Activated naive CD4-positive, alpha-beta T cell treated with anti-CD3 and anti-CD28 coated beads, Interleukin-2, amount 50 U/mL, for 72 hours (primary cell): Measurements from ENCODE around the gene FTO. TPM values are rescaled to one million over a fixed set of nuclear protein-coding genes. Genes with fewer than 3 reads are reported as not detected.
"Not testable (repeated sequence)": the region's sequence is repeated elsewhere in the genome, so short reads cannot be mapped to it uniquely, and the experiment has no call there.

ENCODE experiments used
- ATAC-seq, 2 donors: fragments of 150-1000 bp; cut with Tn5 transposase; 2 replicates each; pipeline ENCODE4 v1.10.0; 2021; ENCODE audit warnings: mild to moderate bottlenecking in 2 of 2, moderate library complexity in 2 of 2
- DNase-seq, 2 donors: peaks; one replicate each; pipeline ENCODE4 v3.0.0; 2021 to 2022; ENCODE audit warnings: low spot score in 2 of 2
- H3K27ac Mint-ChIP-seq, 2 donors: one replicate each; pipeline ENCODE4 v1.8.0; 2022; ENCODE audit warnings: mild to moderate bottlenecking in 2 of 2, mixed read lengths in 2 of 2
- H3K36me3 Mint-ChIP-seq, 2 donors: one replicate each; pipeline ENCODE4 v1.8.0; 2022; ENCODE audit warnings: mixed read lengths in 2 of 2
- H3K9me3 Mint-ChIP-seq, 2 donors: one replicate each; pipeline ENCODE4 v1.8.0; 2022; ENCODE audit warnings: mixed read lengths in 2 of 2
- total RNA-seq, 2 donors: library from RNA; stranded (reverse); gene quantifications; one replicate each; pipeline ENCODE4 v1.2.3, GENCODE V29; 2022

FTO gene
- total RNA-seq, 2 donors from 2014 or later = 57.5 to 63.1 TPM

GRCh38 chr16:53821487-53821886 lies 117.5 kb downstream of the FTO start:
- H3K9me3 Mint-ChIP-seq = peaks cover 0 to 5% of the 10 kb centered on the region in 2 donors
- no peak overlapping the region for H3K27ac Mint-ChIP-seq
- no peak for DNase-seq
- ATAC-seq = peak; percentile 70 to 79
- H3K36me3 Mint-ChIP-seq = peaks cover 0 to 6% of the 10 kb centered on the region in 2 donors

GRCh38 chr16:53821957-53822625 lies 118.1 kb downstream of the FTO start:
- DNase-seq (no peak), ATAC-seq (no peak)
- Mint-ChIP-seq H3K36me3 (no peaks in the 10 kb centered on the region), H3K9me3 (no peaks in the 10 kb centered on the region), H3K27ac (no peak overlapping the region)

DNA sequence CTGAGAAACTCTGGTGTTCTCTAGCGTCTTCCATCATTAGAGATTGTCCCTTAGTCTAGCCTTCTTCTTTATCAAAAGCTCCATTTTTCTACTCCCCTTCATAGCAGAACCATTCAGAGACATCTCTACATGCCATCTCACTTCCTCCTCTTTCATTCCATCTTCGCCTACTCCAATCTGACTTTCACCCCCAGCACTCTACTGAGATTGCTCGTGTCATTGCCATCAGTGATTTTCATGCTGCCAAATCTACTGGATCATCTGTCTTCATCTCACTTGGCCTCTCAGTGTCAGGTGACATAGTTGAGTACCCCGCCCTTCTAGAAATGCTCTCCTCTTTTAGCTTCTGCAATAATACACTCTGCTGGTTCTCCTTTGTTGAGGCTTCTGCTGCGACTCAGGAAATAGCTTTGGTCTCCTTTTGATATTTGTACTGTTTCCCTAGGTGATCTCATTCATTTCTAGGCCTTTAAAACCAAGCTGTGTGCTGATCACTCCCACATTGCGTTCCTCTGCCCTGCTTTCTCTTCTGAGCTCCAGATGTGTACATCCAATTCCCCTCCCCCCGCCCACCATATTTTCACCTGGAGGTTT lies 119.1 kb downstream of the FTO start:
- peak; percentile 68 to 89 for ATAC-seq
- peak in 1 of 2 donors; percentile 17 for DNase-seq
- H3K9me3 Mint-ChIP-seq = no peaks in the 10 kb centered on the region
- no peaks in the 10 kb centered on the region for H3K36me3 Mint-ChIP-seq
- H3K27ac Mint-ChIP-seq = no peak overlapping the region

DNA sequence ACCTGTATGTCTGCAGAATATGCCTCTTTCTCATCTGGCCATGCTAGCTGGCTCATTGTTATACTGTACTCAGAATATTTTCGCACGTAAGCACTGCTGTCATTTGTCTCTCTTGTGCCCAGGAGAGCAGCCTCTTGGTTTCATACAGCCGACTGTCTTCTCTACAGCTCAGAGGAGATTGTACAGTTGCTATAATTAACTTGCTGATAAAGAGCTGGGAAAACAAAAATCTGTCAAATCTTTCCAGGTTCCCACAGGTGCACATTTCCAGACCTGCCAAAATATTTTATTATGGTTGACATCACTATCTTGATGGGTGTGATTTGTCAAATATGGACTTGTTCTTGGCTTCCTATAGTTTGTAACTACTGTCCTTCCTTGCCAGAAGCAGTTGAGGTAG lies 122.7 kb downstream of the FTO start:
- no peak for DNase-seq
- H3K27ac Mint-ChIP-seq = no peak overlapping the region
- no peaks in the 10 kb centered on the region for H3K9me3 Mint-ChIP-seq
- no peak for ATAC-seq
- peaks cover 11% of the 10 kb centered on the region in 2 donors for H3K36me3 Mint-ChIP-seq

- no peak overlapping the region for H3K27ac Mint-ChIP-seq
- no peak for ATAC-seq
- H3K9me3 Mint-ChIP-seq = no peaks in the 10 kb centered on the region
- H3K36me3 Mint-ChIP-seq = peaks cover 11 to 15% of the 10 kb centered on the region in 2 donors
- DNase-seq = no peak
Observed at GRCh38 chr16:53827741-53828140, 123.8 kb downstream of the FTO start.

DNA sequence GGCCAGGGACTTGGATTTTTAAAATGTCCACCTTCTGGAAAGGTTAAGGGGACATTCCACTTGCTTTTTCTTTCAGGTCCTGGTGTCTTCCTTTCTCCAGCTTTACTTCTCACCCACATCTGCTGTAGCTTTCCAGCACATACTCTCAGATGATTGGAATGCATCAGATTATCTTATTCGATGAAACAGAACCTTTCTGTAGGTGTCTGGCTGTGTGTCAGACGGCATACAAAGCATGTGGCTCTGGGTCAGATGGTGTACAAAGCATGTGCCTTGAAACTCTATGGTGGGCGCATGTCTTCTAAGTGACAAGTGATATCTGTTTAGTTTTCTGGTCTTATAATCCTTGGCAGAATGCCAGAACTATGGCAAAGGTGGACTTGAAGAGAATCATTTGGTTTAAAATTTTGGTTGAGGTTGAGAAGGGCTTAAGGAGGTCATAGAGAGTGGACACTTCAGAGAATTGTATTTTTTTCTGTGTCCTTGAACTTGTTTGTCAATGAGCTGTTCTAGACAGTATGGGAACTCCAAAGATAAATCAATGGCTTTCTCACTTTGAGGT lies 125.3 kb downstream of the FTO start:
- ATAC-seq = no peak
- H3K27ac Mint-ChIP-seq = peak overlapping the region in 1 of 2 donors; percentile 40
- peaks cover 20% of the 10 kb centered on the region in 2 donors for H3K36me3 Mint-ChIP-seq
- no peaks in the 10 kb centered on the region for H3K9me3 Mint-ChIP-seq
- DNase-seq = no peak

- no peak overlapping the region for H3K27ac Mint-ChIP-seq
- no peak for DNase-seq
- no peaks in the 10 kb centered on the region for H3K9me3 Mint-ChIP-seq
- H3K36me3 Mint-ChIP-seq = peaks cover 20% of the 10 kb centered on the region in 2 donors
- no peak for ATAC-seq
Observed at GRCh38 chr16:53832896-53833544, 129.1 kb downstream of the FTO start.

DNA sequence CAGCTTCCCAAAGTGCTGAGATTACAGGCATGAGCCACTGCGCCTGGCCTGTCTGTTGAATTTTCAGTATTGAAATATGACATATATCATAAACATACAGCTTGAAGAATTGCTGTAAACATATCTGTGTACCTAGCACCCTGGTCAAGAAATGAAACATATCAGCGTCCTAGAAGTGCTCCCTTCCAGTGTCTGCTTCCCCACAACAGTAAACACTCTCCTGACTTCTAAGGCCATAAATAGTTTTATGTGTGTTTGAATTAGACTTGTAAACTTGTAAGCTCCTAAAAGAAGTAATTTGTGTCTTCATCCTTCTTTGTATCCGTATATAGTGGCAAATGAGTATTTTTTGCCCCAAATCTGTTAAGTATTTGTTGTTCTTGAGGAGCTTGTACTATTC lies 132.2 kb downstream of the FTO start:
- Mint-ChIP-seq H3K9me3 (no peaks in the 10 kb centered on the region), H3K27ac (no peak overlapping the region), H3K36me3 (peaks cover 9 to 13% of the 10 kb centered on the region in 2 donors)
- no peak for ATAC-seq
- no peak for DNase-seq

DNA sequence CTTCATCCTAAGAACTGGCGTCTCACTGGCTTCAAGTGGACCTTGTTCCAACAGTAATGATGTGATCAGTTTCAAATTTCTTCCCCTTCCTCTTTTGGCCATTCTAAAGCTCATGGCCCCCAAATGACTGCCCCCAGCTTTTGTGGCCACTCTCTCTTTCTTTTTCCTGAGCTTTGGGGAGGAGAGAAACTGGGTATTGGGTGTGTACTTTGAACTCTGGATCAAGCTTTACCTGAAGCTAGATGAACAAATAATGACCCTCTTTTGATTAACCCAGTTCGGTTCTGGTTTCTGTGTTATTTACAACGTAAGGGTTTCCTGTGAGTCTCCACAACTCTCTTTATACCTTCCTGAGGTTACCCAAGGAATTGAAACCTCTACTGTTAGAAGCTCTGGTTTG lies 132.7 kb downstream of the FTO start:
- H3K27ac Mint-ChIP-seq = no peak overlapping the region
- DNase-seq (no peak), ATAC-seq (no peak)
- peaks cover 9% of the 10 kb centered on the region in 2 donors for H3K36me3 Mint-ChIP-seq
- H3K9me3 Mint-ChIP-seq = no peaks in the 10 kb centered on the region

GRCh38 chr16:53837426-53837825 lies 133.5 kb downstream of the FTO start:
- peaks cover 6 to 9% of the 10 kb centered on the region in 2 donors for H3K36me3 Mint-ChIP-seq
- ATAC-seq (no peak), DNase-seq (no peak)
- no peak overlapping the region for H3K27ac Mint-ChIP-seq
- H3K9me3 Mint-ChIP-seq = no peaks in the 10 kb centered on the region

- Mint-ChIP-seq H3K36me3 (no peaks in the 10 kb centered on the region), H3K9me3 (no peaks in the 10 kb centered on the region), H3K27ac (no peak overlapping the region)
- ATAC-seq = no peak
- DNase-seq = no peak
Observed at GRCh38 chr16:53839150-53839549, 135.2 kb downstream of the FTO start.

DNA sequence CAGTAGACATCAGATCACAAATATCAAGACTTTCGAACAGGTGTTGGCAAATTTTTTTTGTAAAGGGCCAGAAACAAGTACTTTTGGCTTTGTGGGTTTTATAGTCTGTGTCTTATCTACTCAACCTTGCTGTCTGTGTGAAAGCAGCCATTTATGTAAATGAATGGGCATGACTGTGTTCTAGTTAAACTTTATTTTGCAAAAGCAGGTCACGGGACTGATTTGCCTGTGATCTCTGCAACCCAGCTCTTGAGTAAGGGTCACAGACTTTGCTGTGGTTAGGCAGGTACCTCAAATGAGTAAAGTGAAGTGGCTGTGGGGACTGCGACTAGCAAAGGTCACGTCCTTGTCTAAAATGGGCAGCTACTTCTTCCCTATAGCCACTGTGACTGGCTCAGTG lies 136.5 kb downstream of the FTO start:
- no peaks in the 10 kb centered on the region for H3K9me3 Mint-ChIP-seq
- H3K36me3 Mint-ChIP-seq = peaks cover 6 to 7% of the 10 kb centered on the region in 2 donors
- ATAC-seq = peak in 1 of 2 donors; percentile 55
- DNase-seq = no peak
- H3K27ac Mint-ChIP-seq = no peak overlapping the region

- Mint-ChIP-seq H3K36me3 (peaks cover 6 to 7% of the 10 kb centered on the region in 2 donors), H3K9me3 (no peaks in the 10 kb centered on the region), H3K27ac (no peak overlapping the region)
- DNase-seq (no peak), ATAC-seq (no peak)
Observed at GRCh38 chr16:53841884-53842283, 137.9 kb downstream of the FTO start.

- no peak for DNase-seq
- H3K27ac Mint-ChIP-seq = no peak overlapping the region
- H3K36me3 Mint-ChIP-seq = peaks cover 6 to 7% of the 10 kb centered on the region in 2 donors
- no peaks in the 10 kb centered on the region for H3K9me3 Mint-ChIP-seq
- peak in 1 of 2 donors; percentile 56 for ATAC-seq
Observed at GRCh38 chr16:53843084-53843483, 139.1 kb downstream of the FTO start.

DNA sequence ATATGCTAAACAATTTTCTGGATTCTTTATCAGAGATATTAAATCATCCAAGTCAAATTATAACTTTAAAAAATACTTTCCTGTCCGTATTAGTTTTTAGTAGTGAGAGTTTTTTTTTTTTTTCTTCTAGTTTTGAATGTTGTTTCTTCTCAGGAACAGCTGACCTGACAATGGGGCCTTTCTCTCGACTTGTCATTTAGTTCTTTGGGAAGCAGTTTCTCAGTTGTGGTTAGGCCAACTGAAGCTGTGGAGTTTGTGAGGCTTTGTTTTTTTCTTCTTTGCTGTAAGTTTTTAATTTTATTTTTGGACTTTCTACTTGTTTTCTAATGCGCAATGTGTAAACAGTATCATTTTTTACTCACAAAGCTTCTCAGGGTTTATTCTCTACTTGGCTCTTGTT lies 140.8 kb downstream of the FTO start:
- ATAC-seq = no peak
- no peaks in the 10 kb centered on the region for H3K9me3 Mint-ChIP-seq
- DNase-seq = no peak
- H3K36me3 Mint-ChIP-seq = peaks cover 6 to 11% of the 10 kb centered on the region in 2 donors
- H3K27ac Mint-ChIP-seq = peak overlapping the region in 1 of 2 donors; percentile 45

GRCh38 chr16:53846549-53846948 lies 142.6 kb downstream of the FTO start:
- not testable (repeated sequence) for H3K27ac Mint-ChIP-seq, DNase-seq, ATAC-seq, H3K9me3 Mint-ChIP-seq
- peaks cover 6 to 11% of the 10 kb centered on the region in 2 donors for H3K36me3 Mint-ChIP-seq

- H3K27ac Mint-ChIP-seq = no peak overlapping the region
- H3K9me3 Mint-ChIP-seq = no peaks in the 10 kb centered on the region
- peaks cover 6 to 11% of the 10 kb centered on the region in 2 donors for H3K36me3 Mint-ChIP-seq
- ATAC-seq (no peak), DNase-seq (no peak)
Observed at GRCh38 chr16:53846971-53847370, 143.0 kb downstream of the FTO start.
